Karpas-422 (cell line): ENCODE measurements around the gene BIK. TPM values are rescaled to one million over a fixed set of nuclear protein-coding genes. Genes with fewer than 3 reads are reported as not detected.
A peak's percentile ranks its signal among the peaks of the same experiment; 100 is the strongest.

ENCODE experiments used
- DNase-seq: peaks from one replicate; pipeline ENCODE4 v3.0.0-alpha.2; 2015
- H2AFZ ChIP-seq: fragments of 200-600 bp; sonication (generic); 2 replicates; pipeline ENCODE4 v1.6.1; 2014; ENCODE audit warnings: antibody characterized with exemption, low read length, mixed read lengths
- H3K27ac ChIP-seq: fragments of 200-600 bp; sonication (generic); 2 replicates; pipeline ENCODE4 v1.5.1; 2014; ENCODE audit warnings: mild to moderate bottlenecking, low read length, moderate library complexity
- H3K27me3 ChIP-seq: fragments of 200-600 bp; sonication (generic); 2 replicates; pipeline ENCODE4 v1.6.1; 2014; ENCODE audit warnings: low read length, mixed read lengths
- H3K36me3 ChIP-seq: fragments of 200-600 bp; sonication (generic); 2 replicates; pipeline ENCODE4 v1.6.1; 2014; ENCODE audit warnings: low read length, mixed read lengths; ENCODE audit not compliant: insufficient read depth
- H3K4me1 ChIP-seq: fragments of 200-600 bp; sonication (generic); 2 replicates; pipeline ENCODE4 v1.6.1; 2014; ENCODE audit warnings: mild to moderate bottlenecking, low read length, mixed read lengths
- H3K4me2 ChIP-seq: fragments of 200-600 bp; sonication (generic); 2 replicates; pipeline ENCODE4 v1.6.1; 2014; ENCODE audit warnings: low read length, low read depth, mild to moderate bottlenecking; ENCODE audit not compliant: poor library complexity, severe bottlenecking
- H3K4me3 ChIP-seq: fragments of 200-600 bp; sonication (generic); 2 replicates; pipeline ENCODE4 v1.5.1; 2014; ENCODE audit warnings: mild to moderate bottlenecking, antibody characterized with exemption, low read length, mixed read lengths
- H3K79me2 ChIP-seq: fragments of 200-600 bp; sonication (generic); 2 replicates; pipeline ENCODE4 v1.6.1; 2014; ENCODE audit warnings: mild to moderate bottlenecking, low read length, mixed read lengths
- H3K9ac ChIP-seq: fragments of 200-600 bp; sonication (generic); 2 replicates; pipeline ENCODE4 v1.6.0; 2014; ENCODE audit warnings: low read length
- H3K9me2 ChIP-seq: fragments of 200-600 bp; sonication (generic), shearing (Covaris generic); replicated peaks from 2 replicates; pipeline ENCODE4 v1.6.0; 2014; ENCODE audit warnings: mild to moderate bottlenecking, low read length, moderate library complexity; ENCODE audit not compliant: insufficient read depth
- H3K9me3 ChIP-seq: fragments of 300-700, 200-600 bp; sonication (generic); 2 replicates; pipeline ENCODE4 v1.6.1; 2014; ENCODE audit warnings: low read length, mixed read lengths
- H4K20me1 ChIP-seq: fragments of 200-600 bp; sonication (generic); 2 replicates; pipeline ENCODE4 v1.6.1; 2014; ENCODE audit warnings: mild to moderate bottlenecking, antibody characterized with exemption, low read length, low read depth; ENCODE audit not compliant: insufficient read depth
- total RNA-seq: library from RNA; depleted of rRNA; stranded (reverse); fragments of >200 nt; shearing (Covaris generic); gene quantifications from 2 replicates; pipeline ENCODE4 v1.2.3, GENCODE V29; 2014; ENCODE audit warnings: low replicate concordance; rRNA removed

BIK gene, protein sequence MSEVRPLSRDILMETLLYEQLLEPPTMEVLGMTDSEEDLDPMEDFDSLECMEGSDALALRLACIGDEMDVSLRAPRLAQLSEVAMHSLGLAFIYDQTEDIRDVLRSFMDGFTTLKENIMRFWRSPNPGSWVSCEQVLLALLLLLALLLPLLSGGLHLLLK
- total RNA-seq = 0.71 TPM in 1 of 2 replicates, not detected in the other

DNA sequence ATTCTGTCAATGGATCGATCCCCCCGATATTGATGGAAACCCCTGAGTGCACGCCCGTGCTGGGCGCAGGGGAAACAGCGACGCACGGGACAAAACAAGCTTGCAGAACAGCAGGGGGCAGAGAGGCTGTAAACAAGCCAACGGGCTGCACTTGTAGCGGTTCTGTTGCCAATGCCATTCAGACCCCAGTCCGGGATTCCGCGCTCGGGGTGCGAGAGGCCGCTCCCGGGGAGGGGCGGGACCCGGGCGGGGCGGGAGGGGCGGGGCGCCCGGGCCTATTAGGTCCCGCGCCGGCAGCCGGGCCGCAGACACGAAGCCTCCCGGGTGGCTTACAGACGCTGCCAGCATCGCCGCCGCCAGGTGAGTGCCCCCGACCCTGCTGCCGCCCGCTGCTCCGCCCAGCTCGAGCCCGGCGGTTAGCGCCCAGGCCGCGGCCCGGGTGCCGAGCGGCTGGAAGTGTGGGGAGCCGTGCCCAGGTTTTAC, at the start of gene BIK:
Gene BIK (plus strand): TSS at position 307 of the 483 bp plus-strand sequence. CDS start 13,273 bp downstream, outside the sequence.
- no peaks in the 10 kb centered on the region for H3K9me2 ChIP-seq
- no peaks in the 10 kb centered on the region for H3K36me3 ChIP-seq
- peak within 1 kb of the TSS; percentile 59 for H3K4me2 ChIP-seq
- H3K9me3 ChIP-seq = no peaks in the 10 kb centered on the region
- H3K9ac ChIP-seq = peak within 1 kb of the TSS; percentile 29; the same call in 1 of the 2 replicates
- no peaks in the 10 kb centered on the region for H3K79me2 ChIP-seq
- no peaks in the 10 kb centered on the region for H3K27me3 ChIP-seq
- 0 out of 2 replicates have a peak within 1 kb of the TSS, but pooled peaks have one; percentile 31 for H2AFZ ChIP-seq
- no peak within 1 kb of the TSS for H3K27ac ChIP-seq
- H3K4me1 ChIP-seq = peaks cover 16% of the 10 kb centered on the region
- peak within 1 kb of the TSS; percentile 49; the same call in 1 of the 2 replicates for H3K4me3 ChIP-seq
- peak; percentile 50 for DNase-seq
- no peaks in the 10 kb centered on the region for H4K20me1 ChIP-seq

DNA sequence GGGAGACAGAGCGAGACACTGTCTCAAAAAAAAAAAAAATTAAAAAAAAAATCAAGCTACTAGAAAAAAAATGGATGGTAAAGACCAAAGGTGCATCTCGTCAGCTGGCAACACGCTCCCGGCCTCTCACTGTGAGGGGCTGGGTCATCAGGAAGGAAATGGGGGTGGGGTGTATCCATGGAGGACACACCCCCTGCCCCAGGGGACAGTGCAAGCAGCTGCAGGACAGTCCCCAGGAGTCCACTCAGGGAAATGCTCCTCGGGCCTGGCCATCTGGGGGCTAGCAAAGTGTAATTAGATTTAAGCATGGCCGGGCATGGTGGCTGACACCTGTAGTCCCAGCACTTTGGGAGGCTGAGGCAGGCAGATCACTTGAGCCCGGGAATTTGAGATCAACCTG, 44.4 kb upstream of the BIK start:
- Histone ChIP-seq H3K4me3 (no peak overlapping the region), H3K27me3 (no peaks in the 10 kb centered on the region), H2AFZ (no peak overlapping the region), H3K9me3 (no peaks in the 10 kb centered on the region), H3K9me2 (no peaks in the 10 kb centered on the region), H3K9ac (no peak overlapping the region), H3K36me3 (no peaks in the 10 kb centered on the region), H3K4me1 (no peaks in the 10 kb centered on the region), H3K27ac (no peak overlapping the region), H3K4me2 (no peak overlapping the region), H3K79me2 (no peaks in the 10 kb centered on the region), H4K20me1 (no peaks in the 10 kb centered on the region)
- DNase-seq = no peak

DNA sequence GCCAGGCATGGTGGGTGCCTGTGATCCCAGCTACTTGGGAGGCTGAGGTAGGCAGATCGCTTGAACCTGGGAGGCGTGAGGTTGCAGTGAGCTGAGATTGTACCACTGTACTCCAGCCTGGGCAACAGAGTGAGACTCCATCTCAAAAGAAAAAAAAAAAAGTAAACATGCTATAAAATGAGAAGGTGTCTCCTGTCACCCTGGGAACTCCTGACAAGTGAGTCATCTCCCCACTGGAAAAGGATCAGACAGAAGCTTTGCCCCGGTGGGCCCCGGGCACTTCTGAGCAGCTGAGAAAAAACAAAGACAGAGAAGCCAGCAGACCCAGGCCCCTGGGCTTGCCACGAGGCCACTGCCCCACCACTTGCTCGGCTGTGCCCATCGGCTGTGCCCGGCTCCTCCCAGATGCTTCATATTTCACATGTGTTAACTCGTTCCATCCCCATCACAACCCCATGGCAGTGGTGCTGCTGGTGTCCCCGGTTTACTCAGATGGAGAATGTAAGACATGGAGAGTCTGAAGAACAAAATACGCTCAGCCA, 43.6 kb upstream of the BIK start:
- no peak overlapping the region for H2AFZ ChIP-seq
- DNase-seq = no peak
- H3K9ac ChIP-seq = no peak overlapping the region
- H3K4me2 ChIP-seq = no peak overlapping the region
- H4K20me1 ChIP-seq = no peaks in the 10 kb centered on the region
- H3K4me1 ChIP-seq = no peaks in the 10 kb centered on the region
- no peaks in the 10 kb centered on the region for H3K79me2 ChIP-seq
- no peaks in the 10 kb centered on the region for H3K27me3 ChIP-seq
- no peaks in the 10 kb centered on the region for H3K36me3 ChIP-seq
- no peaks in the 10 kb centered on the region for H3K9me3 ChIP-seq
- no peak overlapping the region for H3K27ac ChIP-seq
- no peak overlapping the region for H3K4me3 ChIP-seq
- no peaks in the 10 kb centered on the region for H3K9me2 ChIP-seq

DNA sequence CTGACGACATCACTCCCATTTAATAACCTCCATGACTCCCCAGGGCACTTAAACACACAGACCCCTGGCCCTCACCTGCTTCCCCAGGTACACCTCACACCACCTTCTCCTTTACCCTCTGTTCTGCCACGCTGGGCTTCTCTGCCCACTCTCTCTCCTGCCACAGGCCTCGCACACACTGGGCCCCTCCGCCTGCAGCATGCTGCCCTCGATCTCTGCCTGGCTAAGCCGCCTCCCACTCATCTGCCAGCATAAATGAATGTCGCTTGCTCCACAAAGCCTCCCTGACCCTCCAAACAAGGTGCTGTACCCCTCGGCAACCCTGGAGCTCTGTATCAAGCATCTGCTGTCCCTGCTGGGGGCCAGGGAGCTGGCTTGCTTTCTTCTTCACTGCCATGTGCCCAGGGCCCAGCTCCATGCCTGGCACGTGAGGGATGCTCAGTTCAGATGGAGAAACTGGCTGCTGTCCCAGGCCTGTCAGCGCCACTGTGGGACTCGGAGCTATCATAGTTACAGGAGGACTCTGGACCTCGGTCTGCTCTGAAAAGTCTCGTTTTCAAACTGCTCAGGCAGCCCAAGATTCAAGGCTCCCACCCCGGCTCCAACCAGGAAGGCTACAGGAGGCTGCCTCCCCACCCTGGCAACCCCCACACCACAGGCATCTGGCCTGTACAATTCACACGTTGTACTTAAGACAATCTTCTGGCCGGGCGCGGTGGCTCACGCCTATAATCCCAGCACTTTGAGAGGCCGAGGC, 33.3 kb upstream of the BIK start:
- no peaks in the 10 kb centered on the region for H3K27me3 ChIP-seq
- H3K79me2 ChIP-seq = no peaks in the 10 kb centered on the region
- no peak overlapping the region for H2AFZ ChIP-seq

DNA sequence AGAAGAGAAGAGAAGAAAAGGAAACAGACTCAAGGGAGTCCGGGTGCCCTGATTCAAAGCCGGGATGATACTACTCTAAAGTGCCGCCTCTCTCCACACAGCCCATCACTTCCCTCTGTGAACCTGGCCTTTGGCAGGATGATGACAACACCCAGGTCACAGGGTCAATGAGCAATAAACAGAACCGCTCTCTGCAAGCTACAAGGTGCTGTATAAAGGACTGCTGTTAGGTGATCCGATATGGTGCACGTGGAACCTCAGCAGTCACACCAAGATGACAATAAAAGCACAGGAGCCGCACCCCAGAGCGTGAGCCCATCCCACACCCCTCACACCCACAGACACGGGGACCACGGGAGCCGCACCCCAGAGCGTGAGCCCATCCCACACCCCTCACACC, 32.0 kb upstream of the BIK start:
- Histone ChIP-seq H3K36me3 (no peaks in the 10 kb centered on the region), H3K4me3 (no peak overlapping the region), H3K4me1 (no peaks in the 10 kb centered on the region), H3K79me2 (no peaks in the 10 kb centered on the region), H3K4me2 (no peak overlapping the region), H3K9ac (no peak overlapping the region), H3K9me2 (no peaks in the 10 kb centered on the region), H2AFZ (no peak overlapping the region), H3K27me3 (no peaks in the 10 kb centered on the region), H3K27ac (no peak overlapping the region), H3K9me3 (no peaks in the 10 kb centered on the region), H4K20me1 (no peaks in the 10 kb centered on the region)
- no peak for DNase-seq

More for the DNA sequence above, 33.3 kb upstream of the BIK start:
- Histone ChIP-seq H3K4me1 (no peaks in the 10 kb centered on the region), H3K4me2 (no peak overlapping the region), H3K4me3 (no peak overlapping the region), H3K9ac (no peak overlapping the region), H4K20me1 (no peaks in the 10 kb centered on the region), H3K36me3 (no peaks in the 10 kb centered on the region), H3K9me3 (no peaks in the 10 kb centered on the region), H3K9me2 (no peaks in the 10 kb centered on the region), H3K27ac (no peak overlapping the region)
- no peak for DNase-seq

DNA sequence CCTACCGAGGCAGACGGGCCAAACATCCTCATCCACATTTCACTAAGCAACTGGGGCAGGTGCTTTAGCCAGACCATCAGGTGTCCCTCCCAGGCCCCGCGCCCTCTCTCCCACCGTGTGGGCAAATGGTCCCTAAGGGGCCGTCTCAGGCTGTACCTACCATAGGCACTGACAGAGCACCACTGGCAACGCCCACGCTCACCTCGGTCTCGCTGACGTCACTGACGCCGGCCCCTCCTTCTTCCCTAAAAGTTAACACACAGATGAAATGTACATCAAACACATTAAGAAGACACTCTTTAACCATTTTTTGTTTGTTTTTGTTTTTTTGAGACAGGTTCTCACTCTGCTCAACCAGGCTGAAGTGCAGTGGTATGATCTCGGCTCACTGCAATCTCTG, 30.8 kb upstream of the BIK start:
- Histone ChIP-seq H3K9me2 (no peaks in the 10 kb centered on the region), H3K27me3 (no peaks in the 10 kb centered on the region), H2AFZ (no peak overlapping the region), H3K9ac (no peak overlapping the region), H4K20me1 (no peaks in the 10 kb centered on the region), H3K79me2 (no peaks in the 10 kb centered on the region), H3K36me3 (no peaks in the 10 kb centered on the region), H3K4me2 (no peak overlapping the region), H3K9me3 (no peaks in the 10 kb centered on the region), H3K4me1 (no peaks in the 10 kb centered on the region), H3K4me3 (no peak overlapping the region), H3K27ac (no peak overlapping the region)
- DNase-seq = no peak

DNA sequence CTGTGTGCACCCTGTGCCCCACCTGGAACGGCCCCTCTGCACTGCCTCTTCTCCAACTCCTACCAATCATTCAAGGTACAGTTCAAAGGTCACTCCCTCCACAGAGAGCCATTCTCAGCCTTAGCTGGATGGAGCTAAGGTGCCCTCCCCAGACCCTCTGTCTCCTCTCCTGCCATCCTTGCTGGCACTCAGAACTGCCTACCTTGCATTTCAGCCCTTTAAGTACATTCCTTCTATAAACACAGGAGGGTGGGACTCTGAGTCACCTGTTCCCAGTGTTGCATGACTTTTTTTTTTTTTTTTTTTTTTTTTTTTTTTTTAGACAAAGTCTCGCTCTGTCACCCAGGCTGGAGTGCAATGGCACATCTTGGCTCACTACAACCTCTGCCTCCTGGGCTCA, 29.9 kb upstream of the BIK start:
- no peak for DNase-seq
- Histone ChIP-seq H3K4me2 (no peak overlapping the region), H3K27ac (no peak overlapping the region), H3K9me3 (no peaks in the 10 kb centered on the region), H3K9ac (no peak overlapping the region), H3K4me3 (no peak overlapping the region), H3K36me3 (no peaks in the 10 kb centered on the region), H3K79me2 (no peaks in the 10 kb centered on the region), H3K9me2 (no peaks in the 10 kb centered on the region), H3K27me3 (no peaks in the 10 kb centered on the region), H2AFZ (no peak overlapping the region), H3K4me1 (no peaks in the 10 kb centered on the region), H4K20me1 (no peaks in the 10 kb centered on the region)

DNA sequence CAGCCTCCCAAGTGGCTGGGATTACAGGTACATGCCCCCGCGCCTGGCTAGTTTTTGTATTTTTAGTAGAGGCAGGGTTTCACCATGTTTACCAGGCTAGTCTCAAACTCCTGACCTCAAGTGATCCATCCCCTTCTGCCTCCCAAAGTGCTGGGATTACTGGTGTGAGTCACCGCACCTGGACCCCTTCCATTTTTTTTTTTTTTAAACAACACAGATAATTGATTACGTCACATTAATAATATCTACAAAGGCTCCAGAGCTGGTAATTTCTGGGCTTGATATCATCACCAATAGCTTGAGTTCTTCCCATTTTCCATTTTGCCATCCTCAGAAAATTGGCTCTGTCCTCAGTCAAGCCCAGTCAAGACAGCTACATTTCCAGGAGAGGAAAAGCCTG, 28.6 kb upstream of the BIK start:
- Histone ChIP-seq H3K9me2 (no peaks in the 10 kb centered on the region), H3K9ac (no peak overlapping the region)
- DNase-seq = no peak

More for the DNA sequence above, 28.6 kb upstream of the BIK start:
- Histone ChIP-seq H3K36me3 (no peaks in the 10 kb centered on the region), H3K4me2 (no peak overlapping the region), H3K79me2 (no peaks in the 10 kb centered on the region), H2AFZ (no peak overlapping the region), H3K4me3 (no peak overlapping the region), H4K20me1 (no peaks in the 10 kb centered on the region), H3K27ac (no peak overlapping the region), H3K4me1 (no peaks in the 10 kb centered on the region), H3K9me3 (no peaks in the 10 kb centered on the region), H3K27me3 (no peaks in the 10 kb centered on the region)
